NCI-H526 treated with DMSO at 0.1 percent for 48 hours (cell line): ENCODE data around the gene ATXN7L3.

Experiments used
- DNase-seq: peaks from one replicate; lab custom pipeline; 2025; lab: John Stamatoyannopoulos, UW

ATXN7L3 gene

DNA sequence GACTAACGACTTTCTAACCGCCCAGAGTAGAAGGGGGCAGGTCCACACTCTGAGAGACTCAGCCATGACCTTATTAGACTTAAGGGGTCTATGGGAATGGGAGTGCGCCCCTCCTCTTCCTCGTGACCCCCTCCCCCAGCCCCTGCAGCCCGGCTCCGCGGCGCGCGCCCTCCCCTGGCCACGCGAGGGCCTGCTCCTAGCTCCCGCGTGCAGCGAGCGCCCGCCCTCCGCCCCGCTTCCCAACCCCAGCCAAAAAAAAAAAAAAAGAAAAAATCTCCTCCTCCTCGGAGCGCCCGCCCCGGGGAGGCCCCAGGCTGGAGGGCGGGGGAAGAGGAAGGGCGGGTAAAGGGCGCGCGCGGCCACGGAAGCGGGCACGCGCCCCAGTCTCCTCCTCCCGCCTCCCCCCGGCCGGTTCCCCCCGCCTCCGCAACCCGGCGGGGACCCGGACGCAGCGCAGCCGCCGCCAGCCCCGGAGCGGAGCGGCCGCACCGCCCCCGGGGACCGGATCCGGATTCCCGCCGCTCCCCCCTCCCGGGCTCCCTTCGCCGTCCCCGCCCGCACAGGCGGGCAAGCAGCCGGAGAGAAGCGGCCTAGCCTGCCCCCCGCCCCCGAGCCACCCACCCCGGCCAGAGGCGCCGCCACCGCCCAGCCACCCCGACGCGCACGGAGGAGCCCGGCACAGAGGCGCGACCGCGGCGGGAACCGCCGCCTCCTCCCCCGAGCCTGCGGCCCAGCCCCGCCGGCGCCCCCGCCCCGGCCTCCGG is 18.8 kb upstream of the ATXN7L3 start:
- peak; percentile 89 for DNase-seq

DNA sequence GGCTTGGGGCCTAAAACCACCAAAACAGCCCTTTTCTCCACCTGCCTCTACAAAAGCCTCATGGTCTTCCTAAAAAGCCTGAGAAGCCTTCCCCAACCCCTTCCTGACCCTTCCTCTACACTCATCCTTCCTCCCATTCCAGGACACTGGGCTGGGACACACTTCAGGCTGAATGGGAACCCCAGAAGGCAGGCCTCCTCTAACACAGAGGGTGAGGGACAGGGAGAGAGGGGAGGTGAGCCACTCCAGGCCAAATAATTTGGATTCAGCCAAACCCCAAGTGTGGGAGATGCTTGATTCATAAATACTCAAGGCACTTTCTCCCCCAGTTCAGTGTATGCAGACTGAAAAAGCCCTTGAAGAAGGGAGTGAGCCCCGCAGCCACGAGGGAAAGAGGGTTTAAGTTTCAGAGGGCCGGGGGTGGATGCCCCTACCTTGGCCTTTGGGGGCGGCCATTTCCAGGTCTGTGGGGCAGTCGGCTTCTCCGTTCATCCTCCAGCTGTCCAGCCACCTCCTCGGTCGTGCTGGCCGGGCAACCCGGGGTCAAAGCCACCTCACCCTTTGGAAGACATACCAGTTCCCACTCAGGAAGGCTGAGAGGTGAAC is 18.2 kb upstream of the ATXN7L3 start:
- no peak for DNase-seq

DNA sequence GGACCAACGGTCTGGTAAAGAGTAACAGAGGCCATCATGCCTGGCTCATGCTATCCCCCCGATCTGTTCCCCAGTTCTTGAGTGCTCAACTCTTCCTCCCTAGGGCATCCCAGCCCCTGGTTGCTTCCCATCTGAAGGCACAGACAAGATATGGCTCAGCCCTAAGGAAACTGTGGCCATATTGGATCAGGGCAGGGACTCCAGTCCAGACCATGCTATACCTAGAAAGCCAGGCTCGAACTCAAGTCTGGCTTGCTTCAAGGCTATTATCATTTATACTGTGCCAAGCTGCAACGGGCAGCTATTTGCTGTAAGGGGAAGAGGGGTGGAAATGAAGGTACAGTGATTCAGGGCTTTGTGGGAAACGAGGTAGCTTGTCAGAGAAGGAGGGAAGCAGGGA is 17.0 kb upstream of the ATXN7L3 start:
- DNase-seq, result no peak

DNA sequence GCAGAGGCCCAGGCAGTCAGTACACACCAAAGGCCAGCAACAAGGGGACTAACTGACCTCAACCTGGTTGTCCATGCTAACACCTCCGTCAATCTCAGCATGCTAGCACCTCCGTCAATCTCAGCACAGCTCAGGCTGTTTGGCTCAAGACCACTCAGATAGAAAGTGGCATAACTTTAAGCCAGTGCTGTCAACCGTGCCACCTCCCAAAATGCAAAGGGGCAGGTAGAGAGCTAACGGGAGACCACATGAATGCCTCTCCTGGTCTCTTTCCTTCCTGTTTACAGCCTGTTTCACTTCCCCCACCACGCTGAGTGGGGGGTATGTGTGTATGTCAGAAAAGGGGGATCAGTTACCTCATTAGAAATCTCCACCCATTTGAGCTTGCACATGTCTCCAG is 16.5 kb upstream of the ATXN7L3 start:
- DNase-seq, result no peak

DNA sequence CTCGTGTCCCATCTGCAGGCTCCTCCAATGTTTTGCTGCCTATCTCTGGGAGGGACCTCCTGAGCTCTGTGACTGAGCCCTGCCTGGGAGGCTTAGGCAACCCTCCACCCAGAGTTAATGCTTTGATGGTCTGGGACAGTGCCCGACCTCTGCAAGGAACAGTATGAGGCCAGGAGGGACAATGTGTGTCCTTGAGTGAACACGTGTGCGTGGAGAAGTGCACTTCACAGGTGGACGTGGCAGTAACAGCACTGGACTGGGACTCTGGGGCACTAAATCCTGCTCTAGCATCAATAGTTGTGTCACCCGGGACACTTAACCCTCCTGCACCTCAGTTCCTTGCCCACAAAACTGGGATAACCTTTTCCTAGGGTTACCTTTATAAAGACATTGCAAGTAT is 15.2 kb upstream of the ATXN7L3 start:
- DNase-seq, result no peak

DNA sequence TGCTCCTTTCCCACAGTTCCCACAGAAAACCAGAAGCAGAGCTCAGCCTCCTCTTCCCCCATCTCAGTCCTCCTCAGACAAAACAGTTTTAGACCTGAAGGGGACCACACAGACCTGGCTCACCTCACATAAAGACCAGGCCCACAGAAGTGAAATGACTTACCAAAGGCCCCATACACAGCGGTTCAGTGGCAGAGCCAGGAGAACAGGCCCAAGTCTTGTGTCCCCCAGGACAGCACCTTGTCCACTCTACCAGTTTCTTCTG is 14.5 kb upstream of the ATXN7L3 start:
- no peak for DNase-seq

DNA sequence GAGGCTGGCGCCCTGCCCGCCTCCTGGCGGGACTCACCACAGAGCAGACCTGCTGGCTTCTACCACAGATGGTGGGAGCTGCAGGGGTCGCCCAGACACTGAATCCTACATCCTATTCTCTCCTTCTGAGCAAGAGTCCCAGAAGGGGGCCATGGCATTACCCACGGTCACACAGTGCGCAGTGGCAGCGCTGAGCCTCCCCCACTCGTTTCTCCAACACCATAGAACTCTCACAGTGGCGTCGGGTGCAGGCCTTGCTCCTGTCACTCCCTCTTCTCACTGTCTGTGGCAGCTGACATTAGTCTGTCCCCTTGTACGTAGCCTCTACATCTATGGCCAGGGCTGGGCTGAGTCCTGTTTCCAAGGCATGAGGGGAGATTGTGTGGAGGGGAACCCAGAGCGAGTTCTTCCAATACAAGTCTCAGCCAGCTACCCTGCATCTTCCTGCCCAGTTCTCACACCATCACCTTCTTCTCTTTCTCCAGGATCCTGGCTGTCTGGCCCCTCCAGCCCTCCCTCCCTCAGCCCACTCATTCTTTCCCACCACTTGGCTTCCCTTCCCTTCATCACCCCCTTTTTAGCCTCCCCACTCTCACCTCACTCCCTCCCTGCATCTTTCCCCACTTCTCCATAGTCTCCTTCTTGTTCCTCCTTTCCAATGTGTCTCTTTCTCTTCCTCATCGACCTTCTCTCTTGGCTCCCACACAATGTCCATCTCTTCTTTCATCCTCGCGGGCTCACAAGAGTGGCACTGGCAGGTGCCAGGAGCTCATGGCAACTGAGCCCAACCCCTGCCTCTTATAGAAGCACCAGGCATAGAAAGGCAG is 13.9 kb upstream of the ATXN7L3 start:
- DNase-seq, result no peak

DNA sequence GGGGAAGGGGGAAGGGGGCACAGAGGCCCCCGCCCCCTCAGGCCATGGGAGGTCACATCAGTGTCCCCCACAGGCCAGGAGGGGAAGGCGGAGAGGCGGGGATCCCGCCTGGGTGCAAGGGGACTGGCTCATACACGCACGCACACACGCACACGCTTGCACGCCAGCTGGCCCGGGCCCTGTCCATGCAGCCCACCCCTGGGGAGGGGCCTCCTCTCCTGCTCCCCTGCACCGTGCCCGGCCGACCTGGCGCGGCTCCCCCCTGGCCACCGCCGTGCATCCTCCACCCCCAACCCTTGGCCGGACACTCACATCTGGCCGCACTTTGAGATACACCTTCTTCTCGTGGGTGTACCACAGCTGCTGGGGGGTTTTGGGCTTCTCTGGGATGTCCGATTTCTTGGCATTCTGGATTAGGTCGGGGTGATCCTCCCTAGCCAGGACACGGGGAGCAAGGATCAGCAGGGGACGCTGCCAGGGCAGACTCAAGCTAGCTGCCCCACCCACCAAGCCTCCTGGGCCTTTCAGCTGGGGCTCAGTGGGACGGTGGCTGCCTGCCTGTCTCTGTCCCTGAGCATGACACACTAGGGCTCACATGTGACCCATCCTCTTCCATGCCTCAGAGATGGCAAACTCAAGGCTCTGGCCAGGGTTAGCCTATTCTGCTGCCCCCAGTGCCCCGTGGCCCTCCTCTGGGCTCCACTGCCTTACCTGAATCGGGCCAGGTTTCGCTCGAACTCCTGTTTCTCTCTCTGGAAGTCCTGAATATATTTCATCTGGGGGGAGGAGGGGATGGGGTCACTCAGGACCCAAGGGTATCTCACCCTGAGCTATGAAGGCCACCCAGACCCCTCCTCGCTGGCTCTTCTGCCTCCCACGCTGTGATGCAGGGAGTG is 13.1 kb upstream of the ATXN7L3 start:
- DNase-seq, result no peak

DNA sequence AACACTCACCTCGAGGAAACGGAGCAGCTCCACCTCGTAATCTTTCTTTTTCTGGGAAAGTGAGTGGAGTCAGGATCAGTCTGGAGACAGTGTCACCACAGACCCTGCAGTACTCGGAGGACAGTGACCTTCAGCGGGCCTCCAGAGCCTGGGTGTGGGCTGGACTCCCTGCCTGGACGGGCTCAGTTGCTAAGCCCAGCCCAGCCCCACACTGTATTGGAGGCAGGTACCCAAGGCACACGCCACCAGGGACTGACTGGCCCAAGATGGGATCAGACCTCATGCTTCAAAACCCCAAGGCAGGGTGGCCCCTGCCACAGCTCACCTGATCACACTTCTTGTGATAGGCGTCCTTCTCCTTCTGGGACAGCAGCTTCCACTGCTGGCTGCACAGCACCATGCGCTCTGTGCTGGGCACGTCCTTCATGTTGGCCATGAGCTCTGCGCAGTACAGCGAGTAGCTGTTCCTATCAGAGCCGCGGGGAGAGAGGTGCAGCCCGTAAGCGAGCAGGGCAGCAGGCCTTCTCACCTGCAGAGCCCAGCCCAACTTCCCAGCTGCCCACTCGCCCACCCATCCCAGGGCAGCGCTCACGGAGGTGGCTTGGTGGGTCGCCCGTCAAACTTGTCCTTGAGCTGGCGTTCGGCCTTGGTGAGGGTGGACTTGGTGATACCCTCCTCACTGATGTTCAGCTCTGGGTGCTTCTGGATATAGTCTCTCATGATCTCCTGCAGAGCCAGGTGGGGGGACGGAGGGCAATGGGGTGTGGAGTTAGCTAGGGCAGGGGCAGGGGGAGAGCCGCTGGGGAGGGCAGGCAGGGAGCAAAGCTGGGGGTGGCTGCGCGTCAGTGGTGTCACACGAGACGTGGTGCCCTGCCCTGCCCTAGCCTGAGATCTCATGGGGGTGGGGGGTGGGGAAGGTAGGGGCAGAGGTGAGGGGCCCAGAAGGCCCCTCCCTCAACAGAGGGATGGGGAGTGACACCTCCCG is 11.9 kb upstream of the ATXN7L3 start:
- DNase-seq, result no peak

DNA sequence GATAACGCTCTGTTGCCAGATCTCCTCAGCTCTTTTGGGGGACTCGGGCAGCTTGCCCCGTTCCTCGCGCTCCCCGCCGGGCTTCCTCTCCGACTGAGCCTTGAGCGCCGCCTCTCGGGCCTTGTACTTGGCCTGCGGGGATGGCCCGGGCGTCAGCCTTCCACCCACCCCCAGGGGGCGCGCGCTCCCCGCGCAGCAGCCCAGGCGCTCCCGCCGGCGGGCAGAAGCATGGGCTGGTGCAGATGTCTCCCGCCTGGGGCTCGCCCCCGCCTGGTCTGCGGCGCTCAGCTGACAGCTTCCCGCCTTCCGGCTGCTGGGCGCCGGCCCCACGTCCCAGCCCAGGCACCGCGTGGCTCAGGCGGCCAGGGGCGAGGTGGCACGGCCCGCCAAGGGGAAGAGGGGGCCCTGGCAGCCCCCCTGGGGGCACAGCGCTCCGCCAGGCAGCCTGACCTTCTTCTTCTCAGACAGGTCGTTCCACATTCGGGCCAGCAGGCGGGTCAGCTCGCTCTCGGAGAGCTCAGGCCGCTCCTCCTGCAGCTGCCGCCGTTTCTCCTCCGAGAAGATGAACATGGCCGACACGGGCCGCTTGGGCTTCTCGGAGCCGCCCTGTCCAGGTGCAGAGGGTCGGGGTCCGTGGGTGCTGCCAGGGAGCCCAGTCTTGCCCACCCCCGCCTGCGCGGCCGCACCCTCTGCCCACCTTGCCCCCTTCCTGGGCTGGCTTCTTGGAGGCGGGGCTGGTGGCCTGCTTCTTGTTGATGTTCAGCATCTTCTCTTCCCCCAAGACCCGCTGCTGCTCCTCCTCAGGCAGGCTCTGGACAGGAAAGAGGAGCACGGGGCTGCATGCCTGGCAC is 10.9 kb upstream of the ATXN7L3 start:
- peak; percentile 84 for DNase-seq

DNA sequence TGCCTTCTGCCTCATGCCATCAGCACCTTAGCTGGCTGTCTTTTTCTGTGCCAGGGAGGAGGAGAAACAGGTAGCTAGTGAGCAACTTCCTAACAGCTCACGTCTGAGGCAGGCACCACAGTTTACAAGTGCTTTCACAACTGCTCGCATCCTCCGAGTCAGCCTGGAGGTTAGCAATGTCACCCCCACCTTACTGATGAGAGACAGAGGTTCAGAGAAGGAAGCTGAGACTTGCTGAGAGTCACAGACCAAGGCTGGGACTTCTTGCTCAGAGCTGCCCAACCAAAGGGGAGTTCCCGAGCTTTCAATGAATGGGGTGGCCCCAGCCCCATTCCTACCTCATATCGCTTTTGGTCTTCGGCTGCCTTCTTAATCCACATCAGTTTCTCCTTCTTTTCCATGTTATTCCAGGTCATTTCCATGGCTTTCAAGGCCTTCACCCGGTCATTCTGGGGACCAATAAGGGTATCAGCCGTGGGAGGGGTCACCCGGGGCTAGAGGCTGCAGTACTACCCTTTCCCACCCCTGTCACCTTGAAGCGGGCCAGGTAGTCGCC is 10.2 kb upstream of the ATXN7L3 start:
- no peak for DNase-seq

DNA sequence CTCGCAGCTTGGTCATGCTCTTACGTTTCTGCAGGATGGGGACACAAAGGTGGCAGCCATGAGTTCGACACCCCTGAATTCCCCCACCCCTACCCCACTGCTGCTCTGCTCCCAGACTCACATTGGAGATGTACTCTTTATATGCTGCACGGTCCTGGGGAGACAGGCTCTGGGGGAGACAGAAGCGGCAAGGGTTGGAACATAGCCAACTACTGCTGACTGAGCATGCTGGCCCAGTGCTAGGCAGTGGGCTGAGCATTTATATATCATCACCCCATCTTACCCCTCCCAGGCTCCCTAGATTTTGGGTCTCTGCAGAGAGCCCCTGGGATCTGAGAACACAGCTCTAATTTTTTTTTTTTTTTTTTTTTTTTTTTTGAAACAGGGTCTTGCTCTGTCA is 8.1 kb upstream of the ATXN7L3 start:
- DNase-seq, result no peak

DNA sequence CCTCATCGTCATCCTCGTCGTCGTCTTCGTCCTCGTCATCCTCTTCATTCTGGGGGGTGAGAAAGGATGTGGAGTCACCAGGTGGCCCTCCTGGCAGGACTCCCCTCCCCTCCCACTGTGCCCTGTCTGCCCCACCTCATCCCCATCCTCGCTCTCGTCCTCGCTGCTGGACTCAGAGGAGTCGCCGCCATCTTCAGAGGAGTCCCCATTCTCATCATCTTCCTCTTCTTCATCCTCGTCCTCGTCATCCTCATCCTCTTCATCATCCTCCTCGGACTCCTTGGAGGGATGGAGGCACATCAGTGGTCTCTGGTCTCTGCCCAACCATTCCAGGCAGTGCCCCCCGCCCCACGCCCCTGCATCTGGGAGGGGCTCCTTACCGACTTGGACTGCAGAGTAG is 7.6 kb upstream of the ATXN7L3 start:
- DNase-seq, result no peak

DNA sequence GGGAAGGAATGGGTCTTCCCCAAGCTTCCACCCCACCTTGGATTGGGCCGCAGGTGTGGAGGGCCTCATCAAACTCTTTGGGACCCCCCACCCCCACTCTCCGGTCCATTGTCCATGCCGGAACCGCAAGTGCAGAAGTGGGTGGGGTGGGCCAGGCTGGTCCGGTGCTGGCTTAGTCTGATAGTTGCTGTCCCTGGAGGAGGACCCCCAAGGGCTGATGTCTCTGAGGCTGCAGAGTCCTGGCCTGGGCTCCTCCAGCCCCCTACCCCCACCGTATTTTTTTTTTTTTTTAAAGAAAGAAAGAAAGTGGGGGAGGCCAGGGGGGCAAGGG is 7.1 kb upstream of the ATXN7L3 start:
- DNase-seq, result no peak

DNA sequence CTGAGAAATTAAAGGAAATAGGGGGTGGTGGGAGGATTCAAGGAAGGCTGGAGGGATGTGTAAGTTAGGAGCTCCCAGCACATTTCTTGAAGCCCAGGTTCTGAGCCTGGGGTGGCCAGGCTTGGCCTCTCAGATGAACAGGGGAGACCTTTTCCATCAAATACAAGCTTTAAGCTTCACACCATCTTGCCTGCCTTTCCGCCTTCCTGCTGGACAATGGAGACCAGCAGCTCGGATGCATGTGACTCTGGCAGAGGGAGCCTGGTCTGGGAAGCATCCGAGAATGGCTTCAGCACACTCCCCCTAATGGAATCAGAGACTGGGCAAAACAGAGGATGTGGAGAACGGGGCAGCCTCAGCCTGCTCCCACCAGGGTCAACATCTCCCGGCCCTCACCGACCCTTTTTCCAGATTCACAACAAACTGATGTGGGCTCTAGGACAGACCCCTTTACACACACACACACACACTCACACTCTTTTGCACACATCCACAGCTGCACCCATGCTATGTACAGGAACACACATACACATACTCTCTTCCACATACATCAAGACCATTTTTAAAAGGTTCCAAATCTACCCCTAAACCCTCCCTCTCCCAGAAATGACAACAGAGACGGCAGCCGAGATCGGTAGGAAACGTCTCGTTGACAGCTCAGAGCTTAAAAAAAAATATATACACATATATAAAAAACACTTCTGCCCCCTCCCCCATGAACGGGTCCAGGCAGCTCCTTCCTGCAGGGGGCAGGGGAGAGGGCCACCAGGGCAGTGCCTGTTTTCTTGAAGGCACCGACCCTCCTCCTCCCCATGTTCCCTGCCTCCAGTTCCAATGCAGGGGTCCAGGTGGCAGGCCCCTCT is 6.5 kb upstream of the ATXN7L3 start:
- DNase-seq, result no peak

DNA sequence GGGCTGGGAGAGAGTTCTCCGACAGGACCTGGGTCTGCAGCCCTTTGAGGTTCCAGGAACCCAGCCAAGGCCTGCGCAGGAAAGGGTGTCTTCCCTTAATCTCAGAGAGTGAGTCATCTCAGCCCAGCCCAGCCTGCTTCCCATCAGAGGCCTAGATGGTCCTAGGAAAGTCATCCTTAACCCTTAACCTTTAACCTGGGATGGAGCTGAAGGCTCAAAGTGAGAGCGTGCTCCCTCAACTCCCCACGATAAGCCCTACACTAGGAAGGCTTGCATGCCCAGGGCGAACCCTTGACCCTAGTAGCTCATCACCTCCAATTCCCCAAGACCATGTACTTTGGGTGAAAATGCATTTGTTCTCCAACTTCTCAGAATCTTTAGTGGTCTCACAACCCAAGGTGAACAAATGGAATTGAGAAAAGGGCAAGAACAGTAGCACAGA is 4.8 kb upstream of the ATXN7L3 start:
- DNase-seq, result no peak

DNA sequence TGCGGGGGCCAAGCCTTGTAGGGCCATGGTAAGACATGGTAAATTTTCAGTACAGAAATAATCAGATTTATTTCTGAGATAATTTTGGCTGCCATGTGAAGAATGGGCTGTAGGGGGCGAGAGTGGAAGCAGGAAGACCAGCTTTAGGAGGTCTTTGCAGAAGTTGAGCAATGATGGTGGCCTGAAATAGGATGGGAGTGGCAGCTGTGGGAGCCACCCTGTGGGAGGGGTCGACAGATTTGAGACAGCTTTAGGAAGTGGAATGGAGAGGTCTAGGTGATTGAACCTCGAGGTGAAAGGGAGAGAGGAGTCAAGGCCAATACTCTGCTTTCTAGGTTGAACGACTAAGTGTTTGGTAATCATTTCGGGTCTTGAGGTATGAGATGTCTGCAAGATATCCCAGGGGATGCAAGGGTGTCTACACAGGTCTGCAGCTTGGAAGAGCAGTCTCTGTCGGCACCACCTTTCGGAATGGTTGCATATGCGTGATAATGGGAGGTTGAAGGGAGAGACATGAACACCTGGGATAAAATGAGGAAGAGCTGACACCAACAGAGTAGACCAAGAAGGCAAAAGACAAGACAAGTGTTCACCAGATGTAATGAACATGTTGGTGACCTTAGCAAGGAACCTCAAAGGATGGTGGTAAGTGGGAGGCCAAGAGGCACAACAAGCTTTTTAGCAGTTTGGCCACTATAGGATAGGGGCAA is 4.2 kb upstream of the ATXN7L3 start:
- no peak for DNase-seq

DNA sequence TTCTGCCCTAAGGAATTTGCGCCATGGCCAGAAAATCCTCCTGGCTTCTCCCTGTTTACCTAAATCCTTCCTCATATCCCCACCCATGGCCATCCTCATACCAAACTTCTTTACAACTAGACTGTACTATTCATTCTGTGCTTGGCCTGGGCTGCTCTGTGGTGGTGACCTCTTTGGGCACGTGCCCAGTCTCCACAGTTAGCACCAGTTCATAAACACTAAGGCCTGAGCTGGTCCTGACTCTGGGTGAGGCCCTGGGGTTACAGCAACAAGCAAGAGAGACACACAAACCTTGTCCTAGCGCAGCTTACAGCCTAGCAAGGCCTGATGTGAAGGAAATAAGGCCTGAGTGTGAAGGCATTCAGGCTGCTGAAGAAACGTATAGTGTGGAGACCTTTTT is 3.1 kb upstream of the ATXN7L3 start:
- no peak for DNase-seq
